ENCODE measurements around the gene SLC26A5.
"Not testable (repeated sequence)": the region's sequence is repeated elsewhere in the genome, so short reads cannot be mapped to it uniquely, and the experiment has no call there.

Gene SLC26A5

DNA sequence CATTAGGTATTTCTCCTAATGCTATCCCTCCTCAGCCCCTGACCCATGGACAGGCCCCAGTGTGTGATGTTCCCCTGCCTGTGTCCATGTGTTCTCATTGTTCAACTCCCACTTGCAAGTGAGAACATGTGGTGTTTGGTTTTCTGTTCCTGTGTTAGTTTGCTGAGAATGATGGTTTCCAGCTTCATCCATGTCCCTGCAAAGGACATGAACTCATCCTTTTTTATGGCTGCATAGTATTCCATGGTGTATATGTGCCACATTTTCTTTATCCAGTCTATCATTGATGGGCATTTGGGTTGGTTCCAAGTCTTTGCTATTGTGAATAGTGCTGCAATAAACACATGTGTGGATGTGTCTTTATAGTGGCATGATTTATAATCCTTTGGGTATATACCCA lies 46.3 kb downstream of the SLC26A5 start:
- DNase-seq, result not testable (repeated sequence)

DNA sequence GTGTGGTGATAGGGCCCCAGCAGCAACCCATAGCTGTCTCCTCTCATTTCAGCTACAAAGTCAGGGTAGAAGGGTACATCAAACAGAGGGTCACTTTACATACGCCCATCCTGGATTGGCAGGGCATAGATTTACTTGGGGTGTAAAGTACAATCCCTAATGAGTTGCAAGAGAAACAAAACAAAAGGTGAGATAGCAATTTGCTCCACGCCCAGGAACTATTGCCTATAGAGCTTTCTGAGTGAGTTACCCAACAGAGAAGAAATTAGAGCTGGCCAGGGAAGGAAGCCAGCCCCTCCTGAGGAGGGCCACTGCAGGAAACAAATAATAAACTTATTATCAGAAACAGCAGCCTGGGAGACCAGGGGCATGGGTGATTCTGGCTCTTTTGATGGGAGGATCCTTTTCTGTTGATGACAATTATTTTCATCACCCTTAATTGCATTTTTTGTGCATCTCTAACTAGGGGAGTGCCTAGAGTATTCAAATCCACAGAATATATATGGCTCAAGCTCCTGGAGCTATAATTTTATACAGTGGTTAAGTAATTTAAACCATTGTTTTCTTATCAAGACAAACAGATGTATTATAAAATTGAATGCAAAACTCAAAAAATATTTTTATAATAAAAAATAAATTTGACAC lies 47.4 kb downstream of the SLC26A5 start:
- no peak for DNase-seq

DNA sequence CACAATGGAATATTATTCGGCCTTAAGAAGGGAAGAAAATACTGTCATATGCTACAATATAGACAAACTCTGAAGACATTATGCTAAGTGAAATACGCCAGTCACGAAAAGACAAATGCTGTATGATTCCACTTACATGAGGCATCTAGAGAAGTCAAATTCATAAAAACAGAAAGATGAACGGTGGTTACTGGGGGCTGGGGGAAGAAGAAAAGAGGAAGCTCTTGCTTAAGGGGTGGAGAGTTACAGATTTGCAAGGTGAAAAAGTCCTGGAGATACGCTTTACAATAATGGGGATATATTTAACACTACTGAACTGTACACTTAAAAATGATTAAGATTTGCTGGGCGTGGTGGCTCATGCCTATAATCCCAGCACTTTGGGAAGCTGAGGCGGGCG lies 49.5 kb downstream of the SLC26A5 start:
- no peak for DNase-seq

DNA sequence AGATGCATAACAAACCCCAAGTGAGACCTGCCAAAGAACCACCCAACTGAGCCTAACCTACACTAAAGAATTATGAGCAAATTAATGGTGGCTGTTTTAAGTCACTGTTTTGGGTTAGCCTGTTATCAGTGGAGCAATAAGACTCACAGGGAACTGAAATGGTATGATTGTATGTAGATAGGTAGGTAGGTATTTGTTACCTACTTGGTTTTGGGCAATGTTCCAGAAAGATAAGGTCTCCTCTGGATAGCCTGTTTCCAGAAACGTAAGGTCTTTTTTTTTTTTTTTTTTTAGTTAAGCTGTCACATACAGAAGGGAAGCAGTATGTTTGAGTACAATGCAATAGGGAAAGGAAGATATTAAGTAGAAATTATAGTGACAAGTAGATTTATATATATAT lies 50.9 kb downstream of the SLC26A5 start:
- no peak for DNase-seq

DNA sequence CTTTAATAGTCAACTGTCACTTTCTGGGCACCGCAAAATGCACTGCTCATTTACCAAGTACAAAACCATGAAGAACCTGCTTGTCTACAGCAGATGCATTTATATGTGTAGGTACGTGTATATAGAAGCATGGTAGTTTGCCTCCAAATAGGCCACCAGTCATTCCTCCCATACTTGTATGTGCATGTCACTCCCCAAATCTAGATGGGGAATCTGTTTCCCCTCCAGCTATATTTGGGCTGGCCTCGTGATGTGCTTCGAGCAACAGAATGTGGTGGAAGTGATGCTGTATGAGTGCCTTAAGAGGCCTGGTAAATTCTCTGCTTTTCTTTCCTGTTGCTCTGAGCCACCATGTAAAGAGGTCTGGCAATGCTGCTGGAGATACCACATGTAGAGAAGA lies 51.4 kb downstream of the SLC26A5 start:
- no peak for DNase-seq

DNA sequence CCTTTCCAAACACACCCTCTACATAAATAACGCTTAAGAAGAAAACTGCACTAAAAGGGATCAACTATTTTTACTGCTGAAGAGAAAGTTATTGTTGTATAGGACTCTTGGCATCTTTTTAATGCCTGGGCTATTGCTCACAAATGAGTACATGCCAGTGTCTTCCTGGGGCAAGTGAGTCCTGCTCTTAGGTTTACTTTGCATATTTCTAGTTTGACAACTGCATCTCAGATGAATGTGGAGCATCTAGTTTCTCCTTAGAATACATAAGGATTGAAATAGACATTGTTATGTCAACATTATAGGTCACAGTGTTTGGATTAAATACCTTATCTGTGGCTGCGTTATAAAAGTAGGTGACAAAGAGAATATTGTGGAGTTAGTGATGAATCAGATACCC lies 54.0 kb downstream of the SLC26A5 start:
- DNase-seq, result no peak

DNA sequence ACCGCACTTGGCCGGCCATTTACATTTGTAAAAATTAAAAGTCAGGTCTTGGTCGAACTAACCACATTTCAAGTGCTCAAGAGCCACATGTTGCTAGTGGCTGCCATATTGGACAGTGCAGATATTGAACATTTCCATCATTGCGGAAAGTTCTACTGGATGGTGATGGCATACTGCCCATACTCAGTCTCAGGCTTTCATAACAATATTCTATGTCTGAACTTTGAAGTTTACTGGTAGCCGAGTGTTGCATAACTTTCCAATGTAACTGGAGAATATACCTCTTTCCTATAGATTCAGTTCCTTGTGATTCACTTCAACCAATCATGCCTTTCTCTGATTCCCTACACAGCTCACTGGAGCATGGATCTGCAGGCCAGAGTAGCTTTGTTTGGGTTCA lies 54.9 kb downstream of the SLC26A5 start:
- DNase-seq, result no peak

DNA sequence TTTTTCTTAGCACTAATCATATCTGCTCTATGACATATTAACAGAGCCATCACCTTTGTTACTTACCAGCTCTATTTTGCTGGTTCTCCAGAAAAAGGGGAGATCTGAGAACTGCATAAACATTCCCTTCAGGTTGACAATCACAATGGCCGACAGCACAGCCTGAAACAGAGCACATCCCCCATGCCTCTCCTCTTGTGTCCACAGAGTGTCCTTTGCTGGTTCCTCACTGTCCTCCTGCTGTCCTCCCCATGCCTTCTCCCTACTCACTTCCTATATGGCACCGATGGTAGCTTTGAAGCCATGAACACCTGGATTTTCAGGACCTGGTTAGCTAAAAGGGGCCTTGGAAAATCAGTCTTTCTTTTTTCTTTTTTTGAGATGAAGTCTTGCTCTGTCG lies 56.7 kb downstream of the SLC26A5 start:
- no peak for DNase-seq

DNA sequence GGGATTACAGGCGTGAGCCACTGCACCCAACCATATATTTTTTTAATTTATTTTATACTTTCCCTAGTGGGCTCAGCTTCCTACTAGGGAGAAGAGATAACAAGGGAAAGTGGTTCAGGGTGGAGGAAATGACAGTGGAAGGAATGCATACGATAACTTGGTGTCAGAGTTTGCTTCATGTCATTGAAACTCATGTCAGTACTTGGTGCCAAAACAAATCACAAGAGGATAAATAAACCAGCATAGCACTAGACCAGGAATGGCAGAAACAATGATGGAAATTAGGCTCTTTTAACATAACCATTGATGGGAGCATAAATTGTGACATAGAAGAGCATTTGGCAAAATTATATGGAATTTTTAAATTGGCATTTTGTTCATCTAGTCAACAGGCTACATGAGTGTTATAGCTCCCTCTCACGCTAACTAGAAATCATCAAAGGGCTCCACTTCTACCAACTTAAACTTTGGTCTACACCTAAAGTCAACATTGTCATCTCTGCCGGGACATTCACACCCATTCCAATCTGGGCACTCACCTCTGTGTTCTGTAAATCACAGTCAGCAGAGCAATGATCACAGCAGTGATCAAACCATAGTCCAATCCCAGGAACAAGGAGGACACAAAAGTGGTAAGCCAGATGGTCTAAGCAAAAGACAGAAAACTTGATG lies 57.4 kb downstream of the SLC26A5 start:
- no peak for DNase-seq

DNA sequence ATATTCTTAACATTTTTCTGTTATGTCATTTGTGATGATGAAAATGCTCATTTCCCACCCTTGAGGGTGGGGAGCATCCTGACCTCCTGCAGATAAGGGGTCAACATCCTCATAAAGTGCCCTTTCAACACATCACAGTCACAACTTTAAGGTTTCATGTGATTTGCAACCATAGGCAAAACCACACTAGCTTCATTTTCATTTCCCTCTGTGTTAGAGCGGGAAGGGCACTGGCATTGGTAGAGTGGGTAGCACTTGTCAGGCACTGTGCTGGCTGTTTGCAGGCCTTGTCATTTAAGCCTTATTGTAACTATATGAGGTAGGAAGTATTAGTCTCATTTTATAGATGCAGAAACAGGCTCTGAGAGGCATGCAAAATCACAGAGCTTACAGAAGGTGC lies 58.8 kb downstream of the SLC26A5 start:
- no peak for DNase-seq

DNA sequence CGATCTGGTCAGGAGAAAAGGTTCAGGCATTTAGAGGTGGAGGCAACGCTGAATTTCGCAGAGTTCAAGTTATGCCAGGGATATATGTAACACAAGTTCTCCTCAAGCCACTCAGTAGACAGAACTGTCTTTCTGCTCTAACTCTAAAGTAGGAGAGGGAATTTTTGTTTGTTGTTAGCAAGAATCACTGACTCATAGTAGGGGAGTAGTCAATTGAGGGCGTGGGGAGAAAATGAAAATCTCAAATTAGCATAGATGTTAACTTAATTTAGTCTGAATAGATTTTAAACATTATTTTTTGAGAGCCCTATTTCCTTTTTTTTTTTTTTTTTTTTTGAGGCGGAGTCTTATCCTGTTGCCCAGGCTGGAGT lies 64.0 kb downstream of the SLC26A5 start:
- DNase-seq, result no peak

DNA sequence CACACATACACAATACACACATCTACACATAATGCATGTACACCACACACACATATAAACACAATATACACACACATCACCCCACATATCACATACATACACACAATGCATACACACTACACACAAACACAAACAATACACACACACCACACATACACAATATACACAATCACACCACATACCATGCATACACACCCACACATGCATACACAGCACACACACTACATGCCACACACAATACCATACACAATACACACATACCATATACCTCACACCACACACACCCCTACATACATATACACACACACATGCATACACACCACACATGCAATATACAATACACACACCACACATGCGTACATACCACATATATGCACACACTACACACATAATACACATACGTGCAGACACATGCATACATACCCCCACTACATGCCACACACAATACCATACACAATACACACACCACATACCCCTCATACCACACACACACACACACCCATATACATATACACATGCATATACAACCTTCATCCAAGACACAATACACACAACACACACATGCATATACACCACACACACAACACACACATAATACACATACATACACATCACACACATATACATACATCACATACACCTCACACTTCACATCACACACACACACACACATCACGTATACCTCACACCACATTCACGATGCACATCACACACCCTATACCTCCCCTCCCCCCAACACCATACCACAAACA lies 64.6 kb downstream of the SLC26A5 start:
- no peak for DNase-seq

DNA sequence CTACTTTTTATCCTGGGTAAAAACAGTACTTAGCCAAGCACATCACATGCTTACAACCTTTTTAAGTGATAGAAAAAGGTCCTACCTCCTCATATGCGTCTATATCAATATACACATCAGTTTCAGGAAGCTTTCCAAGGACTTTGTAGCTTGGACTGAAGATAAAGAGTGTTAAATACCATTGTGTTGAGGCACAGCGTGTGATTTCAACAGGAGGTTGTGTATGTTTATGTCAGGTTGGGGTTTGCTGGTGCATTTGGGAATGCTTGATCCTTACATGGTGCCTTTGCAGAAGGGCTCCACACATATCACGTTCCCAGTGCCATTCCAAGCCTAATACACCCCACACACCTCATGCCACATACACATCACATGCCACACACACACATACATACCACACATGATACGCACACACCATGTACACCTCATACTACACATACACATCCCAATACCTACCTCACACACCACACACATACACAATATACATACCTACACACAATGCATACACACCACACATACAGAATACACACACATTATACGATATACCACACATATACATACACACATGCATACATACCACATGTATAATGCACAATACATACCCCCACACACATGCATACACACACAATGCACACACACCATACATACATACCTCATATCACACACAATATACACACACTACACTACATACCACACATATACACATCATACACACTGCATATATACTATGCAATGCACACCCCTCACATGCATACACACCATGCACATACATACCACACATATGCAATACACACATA lies 65.4 kb downstream of the SLC26A5 start:
- DNase-seq, result no peak

DNA sequence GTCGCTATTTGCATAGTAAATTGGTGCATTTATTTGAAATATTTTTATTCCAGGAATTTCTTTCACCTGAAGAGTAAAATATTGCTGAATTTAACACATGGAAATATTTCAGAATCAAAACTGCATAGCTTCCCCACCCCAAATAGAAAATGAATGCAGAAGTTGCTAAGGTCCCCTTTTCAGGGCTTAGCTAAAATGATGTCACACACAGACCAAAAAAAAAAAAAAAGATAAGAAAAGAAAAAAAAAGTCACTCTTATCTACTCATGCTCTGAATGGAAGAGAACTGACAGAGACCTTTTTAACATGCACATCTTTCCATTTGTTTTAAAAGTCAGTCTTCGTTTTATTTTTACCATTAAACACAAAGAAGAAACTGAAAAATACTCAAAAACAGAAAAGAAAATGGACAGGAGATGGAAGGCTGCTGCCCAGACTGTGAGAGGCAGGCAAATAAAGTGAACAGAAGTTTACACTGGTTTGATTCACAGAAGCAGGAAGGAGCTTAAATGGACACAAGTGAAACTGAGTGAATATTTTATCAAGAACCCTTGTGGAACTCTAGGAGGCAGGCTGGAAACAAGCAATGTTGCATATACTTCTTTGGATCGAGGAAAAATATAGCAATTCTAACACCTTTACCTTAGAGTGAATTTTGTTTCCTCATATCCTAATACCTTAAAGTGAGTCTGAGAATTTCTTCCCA lies 66.6 kb downstream of the SLC26A5 start:
- DNase-seq, result no peak

DNA sequence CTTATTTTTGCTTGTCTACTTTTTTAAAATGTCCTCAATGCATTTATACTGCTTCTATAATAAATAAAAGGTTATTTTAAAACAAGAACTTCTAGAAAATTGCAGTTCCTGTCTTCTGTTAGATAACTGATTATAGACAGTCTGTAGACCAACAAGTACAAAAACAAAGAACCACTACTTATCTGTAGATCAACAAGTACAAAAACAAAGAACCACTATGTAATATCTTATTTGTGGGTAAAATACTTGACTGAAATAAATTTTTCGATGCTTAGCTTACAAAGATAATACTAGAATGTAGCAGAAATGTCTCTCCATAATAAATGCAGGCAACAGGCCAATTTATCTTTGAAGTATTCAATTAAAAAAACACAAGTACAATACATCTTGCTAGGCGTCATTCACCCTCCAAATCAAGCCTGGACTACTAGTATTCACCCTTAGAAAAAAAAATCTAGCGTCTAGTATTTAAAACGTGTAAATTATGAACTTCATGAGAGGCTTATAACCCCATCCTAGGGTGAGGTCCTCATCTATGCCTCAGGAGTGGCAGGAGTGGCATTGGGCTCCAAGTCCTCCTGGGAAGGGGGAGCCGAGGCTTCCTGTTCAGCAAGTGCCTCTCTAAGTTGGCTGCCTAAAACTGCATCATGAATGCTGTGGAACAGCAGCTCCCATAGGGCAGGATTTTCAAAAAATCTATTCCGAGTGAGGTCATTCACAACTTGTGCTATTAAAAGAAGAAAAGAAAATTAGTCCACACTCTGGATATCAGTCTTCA lies 72.0 kb downstream of the SLC26A5 start:
- no peak for DNase-seq

DNA sequence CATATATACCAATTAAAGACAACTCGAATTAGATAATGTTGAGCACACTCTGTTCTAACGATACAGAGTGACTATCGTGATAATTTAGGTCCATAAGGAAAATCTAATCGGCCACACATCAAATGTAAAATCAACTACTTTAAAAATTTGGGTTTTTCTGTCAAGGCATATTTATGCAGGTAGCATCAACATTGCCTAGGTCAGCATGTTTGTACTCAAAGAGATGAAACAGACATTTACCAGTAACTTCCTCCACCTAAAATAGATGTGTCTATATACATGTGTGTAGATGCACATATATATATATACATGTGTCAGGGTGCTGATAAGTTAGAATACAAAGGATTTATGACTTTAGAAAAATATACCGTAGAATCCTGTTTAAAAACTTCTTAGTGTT lies 76.6 kb downstream of the SLC26A5 start:
- DNase-seq, result no peak

DNA sequence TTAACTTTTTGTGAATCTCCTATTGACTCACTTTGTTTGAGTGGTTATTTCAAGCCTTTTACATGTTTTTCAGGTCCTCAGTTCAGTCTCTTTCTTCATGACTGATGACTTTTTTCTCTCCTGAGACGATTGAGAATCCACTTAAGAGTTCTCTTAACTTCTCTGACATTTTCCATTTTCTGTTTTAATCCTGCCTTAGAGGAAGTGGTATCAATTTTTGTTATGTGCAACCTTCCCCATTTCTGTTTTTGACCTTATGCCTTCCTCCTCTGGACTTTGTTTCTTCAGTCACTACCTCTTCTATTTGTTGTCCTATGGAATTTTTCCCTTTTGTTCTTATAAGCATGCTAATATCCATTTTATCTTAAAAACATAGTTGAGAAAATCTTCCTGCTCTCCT lies 96.2 kb downstream of the SLC26A5 start:
- no peak for DNase-seq

DNA sequence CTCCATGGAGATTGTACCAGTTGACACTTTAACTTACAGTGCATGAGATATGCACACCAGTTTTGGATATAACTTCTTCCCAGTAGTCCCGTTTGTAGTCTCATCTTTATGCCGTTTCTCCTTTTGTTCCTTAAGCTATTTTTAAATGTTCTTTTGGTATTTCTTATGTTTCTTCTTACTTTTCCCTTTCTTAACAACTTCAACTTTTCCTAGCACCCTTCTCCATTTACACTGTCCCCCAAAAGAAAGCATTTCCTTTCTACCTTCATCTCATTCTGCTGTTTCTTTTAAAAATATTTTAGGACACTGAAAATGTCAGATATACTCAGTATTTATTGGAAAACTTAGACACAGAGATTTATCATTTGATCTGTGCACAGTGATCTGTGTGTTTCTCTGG lies 97.0 kb downstream of the SLC26A5 start:
- DNase-seq, result no peak

DNA sequence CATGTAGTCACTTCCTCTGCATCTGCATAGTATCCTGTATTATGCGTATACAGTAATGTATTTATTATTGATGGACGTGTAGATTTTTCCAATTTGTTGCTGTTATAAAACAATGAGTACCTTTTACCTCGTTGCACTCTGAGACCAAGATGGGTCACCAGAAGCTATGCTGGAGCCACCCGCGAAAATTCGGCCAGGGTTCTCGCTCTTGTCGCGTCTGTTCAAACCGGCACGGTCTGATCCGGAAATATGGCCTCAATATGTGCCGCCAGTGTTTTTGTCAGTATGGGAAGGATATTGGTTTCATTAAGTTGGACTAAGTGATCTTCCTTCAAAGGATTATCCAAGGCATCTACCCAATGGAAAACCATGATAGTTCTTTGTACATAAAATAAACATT lies 97.6 kb downstream of the SLC26A5 start:
- DNase-seq, result no peak

DNA sequence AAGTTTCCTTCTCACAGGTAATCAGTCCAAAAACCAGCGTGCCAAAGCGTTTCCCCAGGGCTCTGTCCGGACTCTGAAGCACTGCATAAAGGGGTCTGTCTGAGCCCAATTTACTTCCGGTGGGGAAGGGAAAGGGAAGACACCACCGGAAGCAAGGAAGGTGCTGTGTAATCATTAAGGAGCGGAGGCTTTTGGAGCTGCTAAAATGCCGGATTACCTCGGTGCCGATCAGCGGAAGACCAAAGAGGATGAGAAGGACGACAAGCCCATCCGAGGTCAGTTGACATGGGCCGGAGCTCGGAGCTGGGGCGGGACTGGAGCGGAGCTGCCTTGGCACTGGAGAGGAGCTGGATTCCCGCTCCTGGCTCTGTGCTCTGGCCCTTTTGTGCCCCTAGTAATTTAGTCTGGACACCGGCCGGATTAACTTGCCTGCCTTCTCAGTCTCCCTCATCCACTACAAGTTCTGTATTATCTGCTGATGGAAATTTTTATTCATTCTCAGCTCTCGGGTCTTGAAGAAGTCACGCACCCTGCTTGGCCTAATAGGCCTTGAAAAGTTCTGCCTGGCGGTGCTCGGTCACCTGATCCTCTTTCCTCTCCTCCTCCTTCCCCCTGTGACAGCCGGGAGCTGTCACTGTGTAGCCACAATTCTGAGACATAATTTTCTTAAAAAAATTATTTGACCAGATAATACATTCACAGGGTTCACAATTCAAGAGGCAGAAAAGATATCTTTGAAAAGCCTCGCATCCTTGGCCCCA lies 98.3 kb downstream of the SLC26A5 start, which contains the start of gene PSMC2:
TSS of gene PSMC2 (plus strand) at position 137 of the 761 bp plus-strand sequence. CDS start at position 206, 69 bp downstream.
- peak; percentile 94 for DNase-seq

DNA sequence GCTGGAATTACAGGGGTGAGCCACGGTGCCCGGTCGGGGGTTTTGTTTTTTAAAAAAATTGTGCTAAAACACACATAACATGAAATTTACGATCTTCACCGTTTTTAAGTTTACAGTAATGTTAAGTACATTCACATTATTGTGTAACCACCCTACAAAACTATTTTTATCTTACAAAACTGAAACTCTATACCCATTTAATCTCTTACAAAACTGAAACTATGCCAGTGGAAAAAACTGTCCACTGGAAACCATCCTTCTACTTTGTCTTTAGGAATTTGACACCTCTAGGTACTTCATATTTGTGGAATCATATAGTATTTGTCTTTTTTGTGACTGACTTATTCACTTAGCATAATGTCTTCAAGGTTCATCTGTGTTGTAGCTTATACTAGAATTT lies 99.6 kb downstream of the SLC26A5 start:
- no peak for DNase-seq
